ENCODE data around the gene MED12L. TPM values are rescaled to one million over a fixed set of nuclear protein-coding genes. Genes with fewer than 3 reads are reported as not detected.

The MED12L gene
- total RNA-seq, 1 experiment from 2014 or later, result 6.4 TPM

- TF ChIP-seq ATF3 (IDR thresholded peaks at IDR 0.05), result no peak
Observed at GRCh38 chr3:151315136-151315535, 229.7 kb downstream of the MED12L start (continued).

- DNase-seq (ENCODE audit: low read depth, low spot score), result no peak
Observed at GRCh38 chr3:151315846-151316245, 230.4 kb downstream of the MED12L start.

GRCh38 chr3:151316267-151316991 lies 231.0 kb downstream of the MED12L start, which contains the start of gene GPR87:
TSS of gene GPR87 (minus strand) at chr3:151316820. CDS start at chr3:151300100, 16,720 bp downstream.
- Histone ChIP-seq H2AFZ (ENCODE audit: low read depth, low read length, poor library complexity, severe bottlenecking) (no peak within 1 kb of the TSS), H3K79me2 (ENCODE audit: insufficient read depth, low read length) (no peaks in the 10 kb centered on the region), H3K4me1 (ENCODE audit: control insufficient read depth in 1 of 2, insufficient read depth in 2 of 2, low read length in 2 of 2) (peaks cover 44 to 52% of the 10 kb centered on the region in 2 experiments), H3K27ac (ENCODE audit: low read depth, low read length) (peak within 1 kb of the TSS; percentile 66; the same call in 1 of the 2 replicates), H3K27me3 (ENCODE audit: insufficient read depth, low read length) (no peaks in the 10 kb centered on the region), H3K4me3 (replicated peaks in 1 of 2; ENCODE audit: low read depth in 1 of 2, low read length in 2 of 2) (peak within 1 kb of the TSS; percentile 25 to 53), H3K9me3 (ENCODE audit: control insufficient read depth in 1 of 2, insufficient read depth in 1 of 2, low read depth in 1 of 2, low read length in 2 of 2) (no peaks in the 10 kb centered on the region), H3K9ac (ENCODE audit: low read length) (peak within 1 kb of the TSS; percentile 53), H3K9me2 (ENCODE audit: insufficient read depth) (no peaks in the 10 kb centered on the region), H3K36me3 (ENCODE audit: control insufficient read depth in 1 of 2, insufficient read depth in 2 of 2, low read length in 2 of 2) (no peaks in the 10 kb centered on the region), H3K4me2 (ENCODE audit: low read length) (peak within 1 kb of the TSS; percentile 77), H4K20me1 (ENCODE audit: insufficient read depth) (no peaks in the 10 kb centered on the region)
- DNase-seq (ENCODE audit: low read depth, low spot score) (peak; percentile 88), ATAC-seq (peak; percentile 97)
- CTCF ChIA-PET, result interaction anchor here (1.1 to 1.5 kb wide), 2 partner anchors 9 to 11 kb away, joined by 3 to 10 read pairs; no protein-coding TSS in a partner anchor
- intact Hi-C loops (cut with micrococcal nuclease), result loop anchor here (1.0 kb wide), 1 partner anchor 11 kb away; no protein-coding TSS in a partner anchor
- RAD21 ChIA-PET (ENCODE audit: low non-redundant PET in 1 of 2, low total read pairs in 2 of 2, uncharacterized antibody in 2 of 2, unreplicated experiment in 2 of 2), result no interaction called here
- POLR2A ChIA-PET, result interaction anchor here (1.0 to 1.4 kb wide), 3 partner anchors 9 to 30 kb away, joined by 4 to 9 read pairs (median 4); no protein-coding TSS in a partner anchor
- TSS peak; percentile 84 for BruUV-seq (replicated peaks)
- TF ChIP-seq ZNF274 (IDR thresholded peaks at IDR 0.05; ENCODE audit: low read depth, low read length) (no peak), TCF7L2 (IDR thresholded peaks at IDR 0.05; ENCODE audit: borderline replicate concordance, extremely low read depth, insufficient read depth, insufficient read length) (no peak), RAD21 (IDR thresholded peaks at IDR 0.05; ENCODE audit: low read depth) (peak; percentile 13; the same call in 1 of the 2 replicates), FOSL1 (IDR thresholded peaks at IDR 0.05; ENCODE audit: low read depth) (peak; percentile 89), POLR2AphosphoS5 (IDR thresholded peaks at IDR 0.05; ENCODE audit: low read depth, low read length) (peak; percentile 61), SRF (IDR thresholded peaks at IDR 0.05; ENCODE audit: low read depth) (peak; percentile 70; the same call in 1 of the 2 replicates), CTCF (IDR thresholded peaks at IDR 0.05 in 2 of 3, conservative IDR thresholded peaks at IDR 0.05 in 1 of 3; ENCODE audit: borderline replicate concordance in 1 of 3, insufficient read depth in 1 of 3, low read depth in 2 of 3, low read length in 2 of 3) (no peak), MAX (IDR thresholded peaks at IDR 0.05) (peak; percentile 44; the same call in 1 of the 2 replicates), JUND (IDR thresholded peaks at IDR 0.05) (peak; percentile 97), EZH2phosphoT487 (IDR thresholded peaks at IDR 0.05; ENCODE audit: borderline replicate concordance) (no peak), YY1 (IDR thresholded peaks at IDR 0.05; ENCODE audit: extremely low read depth, insufficient replicate concordance, low read depth, low read length) (no peak), ELF1 (IDR thresholded peaks at IDR 0.05; ENCODE audit: borderline replicate concordance, low read depth) (no peak; the same call in 1 of the 2 replicates)

More at GRCh38 chr3:151315846-151316245, 230.4 kb downstream of the MED12L start:
- Histone ChIP-seq H3K4me3 (replicated peaks in 1 of 2; ENCODE audit: low read depth in 1 of 2, low read length in 2 of 2) (peak overlapping the region in 1 of 2 experiments; percentile 53; a peak in 1 of 4 replicates), H3K27ac (ENCODE audit: low read depth, low read length) (peak overlapping the region; percentile 66; the same call in 1 of the 2 replicates), H3K9me3 (ENCODE audit: control insufficient read depth in 1 of 2, insufficient read depth in 1 of 2, low read depth in 1 of 2, low read length in 2 of 2) (no peaks in the 10 kb centered on the region), H2AFZ (ENCODE audit: low read depth, low read length, poor library complexity, severe bottlenecking) (no peak overlapping the region), H3K79me2 (ENCODE audit: insufficient read depth, low read length) (no peaks in the 10 kb centered on the region), H3K4me2 (ENCODE audit: low read length) (peak overlapping the region; percentile 77), H3K27me3 (ENCODE audit: insufficient read depth, low read length) (no peaks in the 10 kb centered on the region), H4K20me1 (ENCODE audit: insufficient read depth) (no peaks in the 10 kb centered on the region), H3K36me3 (ENCODE audit: control insufficient read depth in 1 of 2, insufficient read depth in 2 of 2, low read length in 2 of 2) (no peaks in the 10 kb centered on the region), H3K9me2 (ENCODE audit: insufficient read depth) (no peaks in the 10 kb centered on the region), H3K9ac (ENCODE audit: low read length) (peak overlapping the region; percentile 53), H3K4me1 (ENCODE audit: control insufficient read depth in 1 of 2, insufficient read depth in 2 of 2, low read length in 2 of 2) (peaks cover 44 to 52% of the 10 kb centered on the region in 2 experiments)
- no TSS peak for BruUV-seq (replicated peaks)
- ChIA-PET POLR2A (interaction anchor here (1.4 kb wide), 1 partner anchor 10 kb away, joined by 9 read pairs; no protein-coding TSS in a partner anchor), RAD21 (ENCODE audit: low non-redundant PET in 1 of 2, low total read pairs in 2 of 2, uncharacterized antibody in 2 of 2, unreplicated experiment in 2 of 2) (no interaction called here), CTCF (interaction anchor here (1.5 kb wide), 1 partner anchor 12 kb away, joined by 10 read pairs; no protein-coding TSS in a partner anchor)
- TF ChIP-seq RAD21 (IDR thresholded peaks at IDR 0.05; ENCODE audit: low read depth), result no peak
- no peak for ATAC-seq
- intact Hi-C loops (cut with micrococcal nuclease), result loop anchor here (1.0 kb wide), 1 partner anchor 11 kb away; no protein-coding TSS in a partner anchor
